Lower leg skin (tissue), 3 donors: ENCODE measurements around the gene CALML5.

Source experiments
- POLR2A ChIP-seq, 2 donors: fragments of 450-650 bp; IDR thresholded peaks; one replicate each; pipeline ENCODE4 v1.6.1; 2016 to 2017; ENCODE audit warnings: antibody characterized with exemption in 2 of 2, mild to moderate bottlenecking in 1 of 2, moderate library complexity in 1 of 2
- TF ChIP-seq, protein P1 (sequence below), 3 donors: fragments of 450-650 bp; IDR thresholded peaks; one replicate each; pipeline ENCODE4 v1.5.1; 2016; ENCODE audit warnings: antibody characterized with exemption in 3 of 3, mild to moderate bottlenecking in 3 of 3, moderate library complexity in 2 of 3

DNA sequence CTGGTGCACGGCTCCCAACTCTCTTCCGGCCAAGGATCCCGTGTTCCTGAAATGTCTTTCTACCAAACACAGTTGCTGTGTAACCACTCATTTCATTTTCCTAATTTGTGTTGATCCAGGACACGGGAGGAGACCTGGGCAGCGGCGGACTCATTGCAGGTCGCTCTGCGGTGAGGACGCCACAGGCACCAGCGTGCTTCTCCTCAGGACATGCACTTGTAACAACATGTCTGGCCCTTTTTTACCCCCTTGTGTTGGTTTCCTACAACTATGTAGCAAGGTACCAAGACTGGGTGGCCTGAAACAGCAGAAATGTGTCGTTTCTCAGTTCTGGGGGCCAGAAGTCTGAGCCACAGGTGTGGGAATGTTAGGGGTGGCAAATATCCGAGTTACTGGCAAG, 18.2 kb downstream of the CALML5 start:
- TF ChIP-seq, protein P1, sequence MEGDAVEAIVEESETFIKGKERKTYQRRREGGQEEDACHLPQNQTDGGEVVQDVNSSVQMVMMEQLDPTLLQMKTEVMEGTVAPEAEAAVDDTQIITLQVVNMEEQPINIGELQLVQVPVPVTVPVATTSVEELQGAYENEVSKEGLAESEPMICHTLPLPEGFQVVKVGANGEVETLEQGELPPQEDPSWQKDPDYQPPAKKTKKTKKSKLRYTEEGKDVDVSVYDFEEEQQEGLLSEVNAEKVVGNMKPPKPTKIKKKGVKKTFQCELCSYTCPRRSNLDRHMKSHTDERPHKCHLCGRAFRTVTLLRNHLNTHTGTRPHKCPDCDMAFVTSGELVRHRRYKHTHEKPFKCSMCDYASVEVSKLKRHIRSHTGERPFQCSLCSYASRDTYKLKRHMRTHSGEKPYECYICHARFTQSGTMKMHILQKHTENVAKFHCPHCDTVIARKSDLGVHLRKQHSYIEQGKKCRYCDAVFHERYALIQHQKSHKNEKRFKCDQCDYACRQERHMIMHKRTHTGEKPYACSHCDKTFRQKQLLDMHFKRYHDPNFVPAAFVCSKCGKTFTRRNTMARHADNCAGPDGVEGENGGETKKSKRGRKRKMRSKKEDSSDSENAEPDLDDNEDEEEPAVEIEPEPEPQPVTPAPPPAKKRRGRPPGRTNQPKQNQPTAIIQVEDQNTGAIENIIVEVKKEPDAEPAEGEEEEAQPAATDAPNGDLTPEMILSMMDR (IDR thresholded peaks at IDR 0.05), result no peak
- TF ChIP-seq POLR2A (IDR thresholded peaks at IDR 0.05), result no peak
